ENCODE results near the gene BANF1.

- TF ChIP-seq CTCF (IDR thresholded peaks at IDR 0.05) (no peak), POLR2A (IDR thresholded peaks at IDR 0.05) (no peak)
Observed at GRCh38 chr11:65958291-65958690, 44.0 kb upstream of the BANF1 start.
